Measurements from ENCODE around the gene UTP3.
"Not testable (repeated sequence)": the region's sequence is repeated elsewhere in the genome, so short reads cannot be mapped to it uniquely, and the experiment has no call there.

The UTP3 gene

GRCh38 chr4:70687821-70688794 is at the start of gene UTP3:
Gene UTP3, plus strand, starts transcription at chr4:70688532. Its CDS starts 146 bp downstream, at chr4:70688678.
- peak; percentile 85 for DNase-seq

- no peak for DNase-seq
These were observed 48.1 kb upstream of the UTP3 start for GRCh38 chr4:70640192-70640591.

- DNase-seq, result not testable (repeated sequence)
These were observed 37.6 kb upstream of the UTP3 start for GRCh38 chr4:70650741-70651140.

- DNase-seq, result no peak
These were observed 36.3 kb upstream of the UTP3 start for GRCh38 chr4:70651864-70652506.

- no peak for DNase-seq
These were observed 33.7 kb upstream of the UTP3 start for GRCh38 chr4:70654605-70655011.

- DNase-seq, result no peak
These were observed 31.0 kb upstream of the UTP3 start for GRCh38 chr4:70657326-70657725.

- DNase-seq, result no peak
These were observed 29.9 kb upstream of the UTP3 start for GRCh38 chr4:70658418-70658817.

GRCh38 chr4:70660106-70660505 is 28.2 kb upstream of the UTP3 start:
- no peak for DNase-seq

- DNase-seq, result not testable (repeated sequence)
These were observed 26.9 kb upstream of the UTP3 start for GRCh38 chr4:70661309-70661922.

GRCh38 chr4:70666369-70666768 is 22.0 kb upstream of the UTP3 start, which contains the start of gene JCHAIN:
Gene JCHAIN, minus strand, starts transcription at chr4:70666508. Its CDS starts 18 bp downstream, at chr4:70666490.
- DNase-seq, result no peak

- no peak for DNase-seq
These were observed 20.4 kb upstream of the UTP3 start for GRCh38 chr4:70667740-70668535.

GRCh38 chr4:70670332-70671014 is 17.9 kb upstream of the UTP3 start:
- DNase-seq, result no peak

- DNase-seq, result no peak
These were observed 17.2 kb upstream of the UTP3 start for GRCh38 chr4:70671091-70671490.

GRCh38 chr4:70674191-70674590 is 14.1 kb upstream of the UTP3 start:
- DNase-seq, result no peak

GRCh38 chr4:70674731-70675130 is 13.6 kb upstream of the UTP3 start:
- no peak for DNase-seq

GRCh38 chr4:70676554-70677090 is 11.7 kb upstream of the UTP3 start:
- DNase-seq, result no peak

GRCh38 chr4:70678383-70678999 is 9.8 kb upstream of the UTP3 start:
- no peak for DNase-seq

GRCh38 chr4:70680934-70681333 is 7.4 kb upstream of the UTP3 start:
- DNase-seq, result no peak

- no peak for DNase-seq
These were observed 6.6 kb upstream of the UTP3 start for GRCh38 chr4:70681704-70682103.

GRCh38 chr4:70682142-70682541 is 6.2 kb upstream of the UTP3 start:
- DNase-seq, result not testable (repeated sequence)

- DNase-seq, result no peak
These were observed 940 bp upstream of the UTP3 start for GRCh38 chr4:70687392-70687791.
